ENCODE data around the gene SIDT1. TPM values are rescaled to one million over a fixed set of nuclear protein-coding genes. Genes with fewer than 3 reads are reported as not detected.
A peak's percentile ranks its signal among the peaks of the same experiment; 100 is the strongest.

Gene SIDT1
- 10 to 100 TPM; 34.5 to 44.1 TPM for total RNA-seq

DNA sequence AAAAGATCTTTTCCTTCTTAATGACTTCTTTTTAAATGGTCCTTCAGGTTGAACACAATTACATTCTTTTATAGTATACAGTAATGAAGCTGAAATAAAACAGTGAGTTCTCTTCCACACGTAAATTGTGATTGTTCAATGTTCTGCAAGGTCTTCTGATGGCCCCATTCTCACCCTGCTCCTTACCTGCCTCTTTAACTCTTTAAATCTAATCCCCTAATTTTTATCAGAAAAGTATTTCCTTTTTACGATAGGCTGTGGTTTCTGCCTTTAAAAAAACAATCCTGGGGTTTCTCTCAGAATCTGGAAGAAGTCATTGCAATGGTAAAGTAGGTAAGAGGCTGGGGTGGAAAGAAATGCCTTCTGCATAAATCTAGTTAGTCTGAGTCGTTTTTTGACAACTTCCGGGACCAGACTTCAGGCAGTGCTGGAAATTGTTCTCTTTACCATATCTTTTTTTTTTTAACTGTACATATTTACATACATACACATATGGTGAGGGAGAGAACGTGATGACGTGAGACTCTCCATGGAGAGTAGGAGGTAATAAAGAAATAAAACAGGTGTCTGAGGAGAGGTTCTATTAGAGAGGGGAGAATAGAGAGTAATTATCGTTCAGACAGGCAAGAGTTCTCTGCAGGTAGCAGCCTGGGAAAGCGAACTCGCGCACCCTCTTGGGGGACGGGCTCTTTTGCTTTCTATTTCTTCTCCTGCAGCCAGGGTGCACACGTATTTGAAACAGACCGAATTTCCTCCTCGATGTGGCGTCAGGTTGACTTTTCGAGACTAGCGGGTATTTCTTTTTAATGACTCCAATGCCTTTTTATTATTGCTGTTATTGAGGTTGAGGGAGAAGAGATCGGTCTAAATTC, at the start of gene SIDT1:
Gene SIDT1 (plus strand): TSS at position 730 of the 872 bp plus-strand sequence. CDS start 467 bp downstream, outside the sequence.
- Mint-ChIP-seq H3K36me3 (no peaks in the 10 kb centered on the region), H3K4me3 (peak within 1 kb of the TSS; percentile 99), H3K27me3 (peaks cover 3 to 4% of the 10 kb centered on the region in 2 donors), H3K27ac (peak within 1 kb of the TSS; percentile 96 to 98), H3K4me1 (ENCODE audit: low read depth in 2 of 2) (peaks cover 43 to 46% of the 10 kb centered on the region in 2 donors), H3K9me3 (no peaks in the 10 kb centered on the region)
- ATAC-seq (peak; percentile 81 to 82), DNase-seq (ENCODE audit: low spot score) (peak; percentile 78)

DNA sequence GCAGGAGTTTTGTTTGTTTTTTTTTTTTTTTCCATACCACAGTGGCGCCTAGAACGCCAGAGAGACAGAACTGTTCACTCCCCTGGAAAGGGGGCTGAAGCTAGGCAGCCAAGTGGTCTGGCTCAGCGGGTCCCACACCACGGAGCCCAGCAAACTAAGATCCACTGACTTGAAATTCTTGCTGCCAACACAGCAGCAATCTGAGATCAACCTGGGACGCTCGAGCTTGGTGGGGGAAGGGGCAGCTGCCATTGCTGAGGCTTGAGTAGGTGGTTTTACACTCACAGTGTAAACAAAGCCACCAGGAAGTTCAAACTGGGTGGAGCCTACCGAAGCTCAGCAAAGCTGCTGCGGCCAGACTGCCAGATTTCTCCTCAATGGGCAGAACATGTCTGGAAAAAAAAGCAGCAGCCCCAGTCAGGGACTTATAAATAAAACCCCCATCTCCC, 47.2 kb upstream of the SIDT1 start:
- H3K27me3 Mint-ChIP-seq = no peaks in the 10 kb centered on the region
- H3K4me3 Mint-ChIP-seq = peak overlapping the region; percentile 68
- DNase-seq (ENCODE audit: low spot score) (peak; percentile 73), ATAC-seq (peak; percentile 68 to 82)
- peak overlapping the region; percentile 66 to 84 for H3K27ac Mint-ChIP-seq
- H3K4me1 Mint-ChIP-seq (ENCODE audit: low read depth in 2 of 2) = peaks cover 40% of the 10 kb centered on the region in 2 donors
- H3K9me3 Mint-ChIP-seq = no peaks in the 10 kb centered on the region
- H3K36me3 Mint-ChIP-seq = peaks cover 11% of the 10 kb centered on the region

DNA sequence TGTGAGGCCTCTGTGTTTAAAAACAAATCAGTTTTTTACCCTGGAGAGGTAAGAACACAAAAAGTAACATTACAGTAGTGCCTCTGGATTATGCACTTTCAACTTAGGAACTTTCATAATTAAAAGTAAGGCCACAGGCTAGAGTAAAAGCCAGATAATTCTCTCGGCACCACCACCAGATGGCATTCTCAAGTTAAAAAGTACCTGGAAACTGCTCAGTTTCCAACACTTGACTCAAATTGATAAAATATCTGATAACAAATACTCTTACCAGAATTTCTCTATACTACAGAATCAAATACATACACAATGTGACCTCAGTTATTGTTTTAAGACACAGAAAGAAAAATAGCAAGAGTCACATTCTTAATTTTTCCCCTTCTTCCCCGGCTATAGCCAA, 37.3 kb upstream of the SIDT1 start:
- no peak for DNase-seq (ENCODE audit: low spot score)
- no peak overlapping the region for H3K4me3 Mint-ChIP-seq
- H3K4me1 Mint-ChIP-seq (ENCODE audit: low read depth in 2 of 2) = peaks cover 7% of the 10 kb centered on the region in 2 donors
- H3K27ac Mint-ChIP-seq = no peak overlapping the region
- no peaks in the 10 kb centered on the region for H3K9me3 Mint-ChIP-seq
- no peaks in the 10 kb centered on the region for H3K27me3 Mint-ChIP-seq
- no peaks in the 10 kb centered on the region for H3K36me3 Mint-ChIP-seq
- no peak for ATAC-seq

DNA sequence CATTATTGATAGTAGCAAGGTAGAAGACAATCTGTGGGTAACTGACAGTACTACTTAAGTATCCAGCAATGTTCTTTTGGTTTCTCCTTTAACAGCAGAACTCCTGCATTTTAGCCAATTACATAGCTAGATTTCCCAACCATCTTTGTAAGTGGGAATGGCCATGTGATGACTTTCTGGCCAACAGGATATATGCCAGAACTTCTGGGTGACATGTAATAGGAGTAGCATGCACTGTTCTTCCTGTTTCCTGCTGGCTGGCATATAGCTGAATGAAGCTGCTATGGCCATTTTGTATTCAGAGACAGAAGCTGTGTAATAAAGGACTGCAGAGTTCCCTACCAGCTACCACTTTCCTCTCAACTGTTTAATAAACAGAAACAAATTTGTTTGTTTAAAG, 35.4 kb upstream of the SIDT1 start:
- H3K36me3 Mint-ChIP-seq = no peaks in the 10 kb centered on the region
- no peak overlapping the region for H3K27ac Mint-ChIP-seq

DNA sequence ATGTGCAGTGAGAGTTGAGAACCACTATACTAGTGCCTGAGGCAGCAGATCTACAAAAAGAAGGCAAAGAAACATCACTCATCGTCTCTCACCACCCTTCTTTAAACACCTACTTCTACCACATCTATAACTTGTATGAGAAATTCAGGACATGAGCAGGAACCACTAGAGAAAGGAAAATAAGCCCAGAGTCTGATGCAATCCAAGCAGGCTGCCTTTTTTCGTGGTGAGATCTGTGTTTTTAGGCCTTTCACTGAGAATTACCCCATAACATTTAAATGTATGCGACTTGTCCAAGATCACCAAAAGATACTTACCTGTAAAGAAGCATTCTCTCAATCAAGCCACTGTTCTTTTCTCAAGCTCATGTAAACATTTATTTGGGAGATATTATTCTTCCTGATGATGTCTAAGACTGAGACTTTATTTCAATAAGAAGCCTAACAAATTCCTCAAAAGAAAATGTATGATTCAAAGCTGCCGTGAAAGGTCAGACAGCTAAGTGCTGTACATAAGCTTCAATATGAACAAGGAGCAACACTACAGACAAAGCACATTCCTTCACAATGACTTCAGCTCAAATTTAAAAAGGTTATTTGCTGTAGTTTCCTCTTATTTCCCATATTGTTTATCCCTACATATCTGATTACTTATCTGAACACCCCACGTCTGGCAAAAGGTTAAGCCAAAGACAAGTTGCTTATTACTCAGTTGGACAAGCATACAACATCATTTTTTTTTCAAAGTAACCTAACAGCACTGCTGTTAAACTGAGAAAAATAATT, 33.9 kb upstream of the SIDT1 start:
- no peak overlapping the region for H3K4me3 Mint-ChIP-seq
- DNase-seq (ENCODE audit: low spot score) (no peak), ATAC-seq (no peak)
- peaks cover 8 to 12% of the 10 kb centered on the region in 2 donors for H3K4me1 Mint-ChIP-seq (ENCODE audit: low read depth in 2 of 2)
- no peak overlapping the region for H3K27ac Mint-ChIP-seq
- no peaks in the 10 kb centered on the region for H3K9me3 Mint-ChIP-seq
- H3K36me3 Mint-ChIP-seq = no peaks in the 10 kb centered on the region
- H3K27me3 Mint-ChIP-seq = no peaks in the 10 kb centered on the region

More for the DNA sequence above, 35.4 kb upstream of the SIDT1 start:
- no peaks in the 10 kb centered on the region for H3K27me3 Mint-ChIP-seq
- H3K4me1 Mint-ChIP-seq (ENCODE audit: low read depth in 2 of 2) = peaks cover 8% of the 10 kb centered on the region in 2 donors
- no peak overlapping the region for H3K4me3 Mint-ChIP-seq
- H3K9me3 Mint-ChIP-seq = no peaks in the 10 kb centered on the region
- no peak for DNase-seq (ENCODE audit: low spot score)
- no peak for ATAC-seq

DNA sequence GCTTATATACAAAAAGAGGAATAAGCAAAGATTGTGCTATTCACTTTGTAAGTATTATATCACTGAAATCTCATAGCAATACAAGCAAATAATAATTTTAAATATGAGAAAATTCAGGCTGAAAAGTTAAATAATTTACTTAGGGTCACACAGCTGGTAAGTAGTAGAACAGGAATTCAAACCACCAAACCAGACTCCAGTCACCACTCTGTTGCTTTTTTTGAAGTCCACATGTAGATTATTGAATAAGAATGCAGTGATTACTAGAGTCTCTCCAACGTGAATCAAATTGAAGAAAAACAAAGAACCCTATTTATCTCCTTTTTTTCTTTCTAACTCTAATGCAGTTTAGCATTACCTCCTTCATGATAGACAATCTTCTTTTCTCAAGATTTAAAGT, 33.3 kb upstream of the SIDT1 start:
- Mint-ChIP-seq H3K36me3 (no peaks in the 10 kb centered on the region), H3K27me3 (no peaks in the 10 kb centered on the region), H3K4me1 (ENCODE audit: low read depth in 2 of 2) (peaks cover 8 to 12% of the 10 kb centered on the region in 2 donors), H3K4me3 (no peak overlapping the region), H3K9me3 (no peaks in the 10 kb centered on the region), H3K27ac (no peak overlapping the region)
- no peak for DNase-seq (ENCODE audit: low spot score)
- no peak for ATAC-seq

DNA sequence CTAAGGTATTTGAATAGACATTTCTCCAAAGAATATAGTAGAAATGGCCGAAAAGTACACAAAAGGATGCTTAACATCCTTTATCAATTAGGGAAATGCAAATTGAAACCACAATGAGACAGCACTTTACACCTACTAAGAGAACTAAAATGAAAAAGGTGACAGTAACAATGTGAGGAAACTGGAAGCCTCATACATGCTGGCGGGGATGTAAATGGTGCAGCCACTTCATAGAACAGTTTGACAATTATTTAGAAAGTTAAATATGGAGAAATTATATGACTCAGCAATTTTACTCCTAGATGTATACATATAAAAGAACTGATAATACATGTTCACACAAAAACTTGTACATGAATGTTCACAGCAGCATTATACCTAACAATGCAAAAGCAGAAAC, 30.8 kb upstream of the SIDT1 start:
- ATAC-seq (peak; percentile 57 to 66), DNase-seq (ENCODE audit: low spot score) (no peak)
- Mint-ChIP-seq H3K27ac (peak overlapping the region; percentile 62 to 64), H3K4me3 (peak overlapping the region; percentile 34), H3K36me3 (no peaks in the 10 kb centered on the region), H3K4me1 (ENCODE audit: low read depth in 2 of 2) (peaks cover 8 to 12% of the 10 kb centered on the region in 2 donors), H3K9me3 (no peaks in the 10 kb centered on the region), H3K27me3 (no peaks in the 10 kb centered on the region)

DNA sequence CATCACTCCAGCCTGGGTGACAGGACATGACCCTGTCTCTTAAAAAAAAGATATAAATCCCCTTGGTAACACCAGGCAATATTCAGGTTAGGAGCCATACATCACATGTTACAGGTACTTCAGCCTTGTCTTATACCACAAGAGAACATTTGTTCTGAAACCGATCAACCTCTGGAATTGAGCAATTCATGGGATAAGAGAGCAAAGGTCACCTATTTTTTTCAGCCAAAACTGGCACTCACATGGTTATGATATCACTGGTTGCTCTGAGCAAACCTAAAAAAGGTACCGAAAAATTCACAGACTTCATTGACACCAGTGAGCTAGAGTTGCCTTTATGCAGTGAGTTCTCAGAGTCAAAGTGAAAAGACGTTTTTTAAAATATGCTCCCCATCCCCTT, 26.5 kb upstream of the SIDT1 start:
- DNase-seq (ENCODE audit: low spot score) = no peak
- Mint-ChIP-seq H3K36me3 (no peaks in the 10 kb centered on the region), H3K4me1 (ENCODE audit: low read depth in 2 of 2) (peaks cover 6 to 16% of the 10 kb centered on the region in 2 donors), H3K27me3 (no peaks in the 10 kb centered on the region), H3K4me3 (no peak overlapping the region), H3K27ac (no peak overlapping the region), H3K9me3 (no peaks in the 10 kb centered on the region)
- ATAC-seq = no peak

DNA sequence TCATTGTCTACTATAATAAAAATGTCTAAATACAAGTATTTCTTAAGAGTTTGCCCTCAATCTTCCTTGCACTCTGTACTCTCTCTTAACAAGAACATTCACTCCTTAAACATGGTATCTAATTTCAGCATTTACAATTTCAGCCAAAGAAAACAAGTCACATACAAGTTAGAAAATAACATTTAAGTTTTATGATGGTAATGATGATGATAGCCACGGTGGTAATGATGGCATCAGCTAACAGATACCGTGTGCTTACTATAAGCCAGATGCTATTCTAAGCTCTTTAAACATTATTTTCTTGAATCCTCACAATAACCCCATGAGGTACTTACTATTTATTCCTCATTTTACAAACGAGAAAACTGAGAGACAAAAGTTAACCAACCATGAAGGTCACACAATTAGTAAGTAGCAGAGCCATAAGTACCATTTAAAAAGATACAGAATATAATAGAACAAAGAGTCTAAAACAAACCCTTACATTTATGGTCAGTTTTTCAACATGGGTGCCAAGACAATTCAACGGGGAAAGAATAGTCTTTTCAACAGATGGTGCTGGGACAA, 24.8 kb upstream of the SIDT1 start:
- Mint-ChIP-seq H3K4me3 (no peak overlapping the region), H3K4me1 (ENCODE audit: low read depth in 2 of 2) (peaks cover 1 to 4% of the 10 kb centered on the region in 2 donors), H3K27ac (no peak overlapping the region), H3K9me3 (no peaks in the 10 kb centered on the region), H3K36me3 (no peaks in the 10 kb centered on the region), H3K27me3 (no peaks in the 10 kb centered on the region)
- no peak for ATAC-seq
- no peak for DNase-seq (ENCODE audit: low spot score)

DNA sequence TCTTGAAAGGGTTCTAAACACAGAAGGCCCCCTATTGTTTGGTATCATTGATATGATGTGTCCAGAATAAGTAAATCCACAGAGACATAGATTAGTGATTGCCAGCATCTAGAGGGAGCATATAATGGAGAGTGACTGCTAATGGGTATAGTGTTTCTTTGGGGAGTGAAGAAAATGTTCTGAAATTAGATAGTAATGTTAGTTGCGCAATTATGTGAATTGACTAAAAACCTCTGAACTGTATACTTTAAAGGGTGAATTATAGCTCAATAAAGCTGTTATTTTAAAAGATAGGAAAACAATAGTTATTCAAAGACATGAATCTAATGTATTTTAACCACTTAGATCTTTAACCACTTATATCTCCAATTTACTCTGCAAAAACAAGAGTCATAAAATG, 23.4 kb upstream of the SIDT1 start:
- peaks cover 3 to 4% of the 10 kb centered on the region in 2 donors for H3K4me1 Mint-ChIP-seq (ENCODE audit: low read depth in 2 of 2)
- no peak overlapping the region for H3K27ac Mint-ChIP-seq
- no peak for DNase-seq (ENCODE audit: low spot score)
- H3K27me3 Mint-ChIP-seq = no peaks in the 10 kb centered on the region
- H3K4me3 Mint-ChIP-seq = no peak overlapping the region
- H3K36me3 Mint-ChIP-seq = no peaks in the 10 kb centered on the region
- no peaks in the 10 kb centered on the region for H3K9me3 Mint-ChIP-seq
- no peak for ATAC-seq

DNA sequence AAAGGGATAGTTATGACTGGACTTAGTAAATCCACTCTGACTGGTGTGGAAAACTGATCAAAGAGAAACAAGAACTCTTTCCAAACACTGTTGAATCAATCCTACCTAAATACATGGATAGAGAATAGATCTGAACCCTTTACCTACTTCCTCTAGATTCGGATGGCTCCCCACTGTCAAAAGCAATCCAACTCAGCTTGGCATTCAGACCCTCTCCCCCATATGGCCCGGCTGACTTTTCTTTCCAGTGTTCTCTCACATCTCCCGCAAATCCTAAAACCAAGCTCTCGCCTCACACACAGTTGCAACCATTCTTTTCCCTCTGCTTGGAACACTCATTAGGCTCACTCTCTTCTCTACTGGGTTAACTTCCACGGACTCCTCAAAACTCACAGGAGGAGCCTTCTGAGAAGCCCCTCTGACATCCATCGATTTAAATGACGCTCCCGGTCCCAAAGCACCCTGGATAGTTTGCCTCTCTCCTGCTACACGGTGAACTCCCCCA, 18.0 kb upstream of the SIDT1 start:
- H3K27ac Mint-ChIP-seq = no peak overlapping the region
- peaks cover 6% of the 10 kb centered on the region in 2 donors for H3K4me1 Mint-ChIP-seq (ENCODE audit: low read depth in 2 of 2)
- no peaks in the 10 kb centered on the region for H3K36me3 Mint-ChIP-seq
- ATAC-seq (no peak), DNase-seq (ENCODE audit: low spot score) (no peak)
- no peak overlapping the region for H3K4me3 Mint-ChIP-seq
- no peaks in the 10 kb centered on the region for H3K9me3 Mint-ChIP-seq
- H3K27me3 Mint-ChIP-seq = peaks cover 12 to 23% of the 10 kb centered on the region in 2 donors

DNA sequence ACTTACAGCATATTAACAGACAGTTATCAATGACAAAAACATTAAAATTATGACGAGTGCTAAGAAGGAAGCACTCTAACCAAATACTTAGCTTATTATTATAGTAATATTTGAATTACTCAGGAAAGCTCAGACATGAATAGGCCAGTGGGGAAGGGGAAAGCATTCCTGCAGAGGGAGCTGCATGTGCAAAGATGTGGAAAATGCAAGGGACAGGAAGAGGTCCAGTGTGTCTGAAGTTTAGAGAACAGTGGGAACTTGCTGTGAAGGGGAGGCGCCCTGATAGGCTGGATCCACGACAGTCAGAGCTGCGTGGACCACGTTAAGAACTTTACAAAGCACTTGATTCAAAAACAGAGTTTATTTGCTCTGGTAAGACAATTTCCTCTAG, 16.2 kb upstream of the SIDT1 start:
- DNase-seq (ENCODE audit: low spot score) (no peak), ATAC-seq (no peak)
- peaks cover 14 to 23% of the 10 kb centered on the region in 2 donors for H3K27me3 Mint-ChIP-seq
- no peaks in the 10 kb centered on the region for H3K9me3 Mint-ChIP-seq
- H3K4me1 Mint-ChIP-seq (ENCODE audit: low read depth in 2 of 2) = peaks cover 6% of the 10 kb centered on the region in 2 donors
- no peak overlapping the region for H3K27ac Mint-ChIP-seq
- H3K36me3 Mint-ChIP-seq = no peaks in the 10 kb centered on the region
- H3K4me3 Mint-ChIP-seq = no peak overlapping the region

DNA sequence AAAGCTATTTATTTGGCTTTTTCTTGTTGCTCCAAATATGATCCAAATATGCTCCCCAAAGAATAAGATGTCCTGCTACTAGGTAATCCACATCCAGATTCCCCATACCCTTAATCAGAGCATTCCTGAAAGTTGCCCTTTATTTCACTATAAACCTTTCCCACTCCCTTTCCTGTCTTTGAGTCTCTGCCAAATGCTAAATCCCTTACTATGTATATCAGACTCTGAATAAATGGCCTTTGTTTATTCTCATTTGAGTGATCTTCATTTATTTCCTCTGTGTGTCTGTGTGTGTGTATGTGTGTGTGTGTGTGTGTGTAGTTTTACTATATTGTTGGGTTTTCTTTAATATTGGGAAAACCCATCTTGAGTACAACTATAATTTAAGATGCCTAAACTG, 10.4 kb upstream of the SIDT1 start:
- Mint-ChIP-seq H3K4me1 (ENCODE audit: low read depth in 2 of 2) (no peaks in the 10 kb centered on the region), H3K36me3 (no peaks in the 10 kb centered on the region), H3K27ac (no peak overlapping the region), H3K27me3 (peaks cover 22 to 50% of the 10 kb centered on the region in 2 donors), H3K4me3 (no peak overlapping the region), H3K9me3 (no peaks in the 10 kb centered on the region)
- DNase-seq (ENCODE audit: low spot score) = no peak
- no peak for ATAC-seq
